ENCODE measurements around the gene CST4.

DNA sequence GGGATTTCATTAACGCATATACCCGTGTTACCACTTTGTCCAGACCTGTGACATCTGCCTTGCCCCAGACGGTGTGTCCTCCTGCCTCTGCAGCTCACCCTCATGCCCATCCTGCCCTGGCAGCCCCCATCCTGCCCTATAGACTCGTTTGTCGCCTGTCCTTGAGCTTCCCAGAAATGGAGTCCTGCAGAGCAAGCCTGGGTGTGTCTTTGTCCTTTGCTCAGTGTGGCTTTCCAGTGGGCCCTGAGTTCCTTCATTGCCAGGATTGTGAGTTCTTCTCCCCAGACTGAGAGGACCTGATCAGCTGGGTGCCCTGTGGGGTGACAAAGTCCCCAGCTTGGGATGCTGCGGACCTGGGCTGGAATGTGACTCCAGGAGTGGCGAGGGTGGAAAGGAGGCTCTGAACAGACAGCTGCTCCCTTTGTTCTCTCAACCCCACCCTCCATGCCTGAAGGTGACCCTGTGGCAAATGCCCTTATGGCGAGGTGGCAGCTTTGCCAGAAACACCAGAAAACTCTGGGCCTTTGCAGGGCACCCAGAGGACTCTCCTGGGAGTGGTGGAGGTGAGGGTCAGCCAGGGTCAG is 48.7 kb downstream of the CST4 start:
- TF ChIP-seq, protein P1, sequence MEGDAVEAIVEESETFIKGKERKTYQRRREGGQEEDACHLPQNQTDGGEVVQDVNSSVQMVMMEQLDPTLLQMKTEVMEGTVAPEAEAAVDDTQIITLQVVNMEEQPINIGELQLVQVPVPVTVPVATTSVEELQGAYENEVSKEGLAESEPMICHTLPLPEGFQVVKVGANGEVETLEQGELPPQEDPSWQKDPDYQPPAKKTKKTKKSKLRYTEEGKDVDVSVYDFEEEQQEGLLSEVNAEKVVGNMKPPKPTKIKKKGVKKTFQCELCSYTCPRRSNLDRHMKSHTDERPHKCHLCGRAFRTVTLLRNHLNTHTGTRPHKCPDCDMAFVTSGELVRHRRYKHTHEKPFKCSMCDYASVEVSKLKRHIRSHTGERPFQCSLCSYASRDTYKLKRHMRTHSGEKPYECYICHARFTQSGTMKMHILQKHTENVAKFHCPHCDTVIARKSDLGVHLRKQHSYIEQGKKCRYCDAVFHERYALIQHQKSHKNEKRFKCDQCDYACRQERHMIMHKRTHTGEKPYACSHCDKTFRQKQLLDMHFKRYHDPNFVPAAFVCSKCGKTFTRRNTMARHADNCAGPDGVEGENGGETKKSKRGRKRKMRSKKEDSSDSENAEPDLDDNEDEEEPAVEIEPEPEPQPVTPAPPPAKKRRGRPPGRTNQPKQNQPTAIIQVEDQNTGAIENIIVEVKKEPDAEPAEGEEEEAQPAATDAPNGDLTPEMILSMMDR (IDR thresholded peaks at IDR 0.05), result no peak
- no peak for TF ChIP-seq POLR2A (IDR thresholded peaks at IDR 0.05)

Data from esophagus squamous epithelium (tissue), 4 donors.